Caco-2 (cell line): ENCODE results near the gene BEND5. TPM values are rescaled to one million over a fixed set of nuclear protein-coding genes. Genes with fewer than 3 reads are reported as not detected.

ENCODE experiments used
- BruUV-seq: library from RNA; stranded (reverse); fragments of 400-500 nt; replicated peaks from 2 replicates; lab custom pipeline; 2021; lab: Mats Ljungman, UMichigan
- CTCF ChIA-PET: fragments of 300-600 bp; sonication (Branson Sonifier 250); formaldehyde crosslinking; loops from one replicate; lab custom pipeline; 2022; ENCODE audit warnings: antibody characterized with exemption; lab: Charles Lee
- POLR2A ChIA-PET: fragments of 300-600 bp; sonication (Branson Sonifier 250); formaldehyde crosslinking; loops from one replicate; lab custom pipeline; 2022; ENCODE audit warnings: antibody characterized with exemption; lab: Charles Lee
- DNase-seq, 2 experiments: peaks; one replicate each; pipeline versions ENCODE4 v3.0.0 to v3.0.0-alpha.2; 2020 to 2022
- H3K27me3 ChIP-seq: replicated peaks from 2 replicates; pipeline ENCODE4 v1.6.0; 2011; ENCODE audit warnings: low read length; ENCODE audit not compliant: control insufficient read depth, insufficient read depth
- H3K36me3 ChIP-seq: 2 replicates; pipeline ENCODE4 v1.5.1; 2011; ENCODE audit warnings: low read length; ENCODE audit not compliant: control insufficient read depth, insufficient read depth
- H3K4me1 ChIP-seq: fragments of 250-450 bp; sonication (Bioruptor Pico); 2 replicates; pipeline ENCODE4 v1.5.1; 2020; ENCODE audit warnings: mild to moderate bottlenecking
- H3K4me3 ChIP-seq: 2 replicates; pipeline ENCODE4 v1.5.1; 2011; ENCODE audit warnings: low read depth, mild to moderate bottlenecking, control low read depth, low read length
- H3K9me3 ChIP-seq: fragments of 250-450 bp; sonication (Bioruptor Pico); 2 replicates; pipeline ENCODE4 v1.5.1; 2020; ENCODE audit warnings: mild to moderate bottlenecking, moderate library complexity
- H3K27ac Mint-ChIP-seq: one replicate; pipeline ENCODE4 v1.8.0; 2022; ENCODE audit warnings: mixed read lengths; ENCODE audit not compliant: unreplicated experiment
- H3K27me3 Mint-ChIP-seq: one replicate; pipeline ENCODE4 v1.8.0; 2022; ENCODE audit warnings: mixed read lengths; ENCODE audit not compliant: insufficient read depth, unreplicated experiment
- H3K36me3 Mint-ChIP-seq: one replicate; pipeline ENCODE4 v1.8.0; 2022; ENCODE audit warnings: mild to moderate bottlenecking, mixed read lengths; ENCODE audit not compliant: insufficient read depth, unreplicated experiment
- H3K4me1 Mint-ChIP-seq: one replicate; pipeline ENCODE4 v1.8.0; 2022; ENCODE audit warnings: low read depth, mixed read lengths; ENCODE audit not compliant: unreplicated experiment
- H3K4me3 Mint-ChIP-seq: one replicate; pipeline ENCODE4 v1.8.0; 2022; ENCODE audit warnings: mild to moderate bottlenecking, moderate library complexity, mixed read lengths; ENCODE audit not compliant: unreplicated experiment
- H3K9me3 Mint-ChIP-seq: one replicate; pipeline ENCODE4 v1.8.0; 2022; ENCODE audit warnings: mixed read lengths; ENCODE audit not compliant: unreplicated experiment
- CTCF ChIP-seq, 2 experiments: fragments of 200-600 bp in 1 of 2; IDR thresholded peaks; 1 replicate in 1 of 2; 2 replicates in 1 of 2; pipeline versions ENCODE4 v1.5.1 to v1.8.0; 2011 to 2022; ENCODE audit warnings: antibody characterized with exemption in 1 of 2, control low read depth in 1 of 2, inconsistent platforms in 1 of 2, low read depth in 1 of 2, low read length in 1 of 2, mild to moderate bottlenecking in 1 of 2, moderate library complexity in 1 of 2; ENCODE audit not compliant: insufficient read depth in 1 of 2, severe bottlenecking in 1 of 2, unreplicated experiment in 1 of 2
- intact Hi-C: fragments of 100-400 bp; cut with micrococcal nuclease; formaldehyde crosslinking; loops from one replicate; pipeline ENCODE4 v1.10.0; 2022; ENCODE audit not compliant: unreplicated experiment
- total RNA-seq: library from RNA; stranded (reverse); gene quantifications from 2 replicates; pipeline ENCODE4 v1.2.3, GENCODE V29; 2022

Gene BEND5
- total RNA-seq, 1 experiment from 2014 or later = 0.57 TPM

GRCh38 chr1:48756683-48757316 lies 19.9 kb downstream of the BEND5 start:
- H3K4me3 ChIP-seq = no peak overlapping the region
- H3K27me3 ChIP-seq = no peaks in the 10 kb centered on the region
- ChIA-PET CTCF (no interaction called here), POLR2A (no interaction called here)
- peaks cover 31% of the 10 kb centered on the region for H3K4me1 ChIP-seq
- BruUV-seq = no TSS peak
- H3K9me3 ChIP-seq = no peaks in the 10 kb centered on the region
- Mint-ChIP-seq H3K27me3 (no peaks in the 10 kb centered on the region), H3K27ac (no peak overlapping the region), H3K4me1 (peaks cover 18% of the 10 kb centered on the region), H3K36me3 (no peaks in the 10 kb centered on the region), H3K4me3 (no peak overlapping the region), H3K9me3 (peaks cover 11% of the 10 kb centered on the region)
- no peak for TF ChIP-seq CTCF (IDR thresholded peaks at IDR 0.05; ENCODE audit: insufficient read depth in 1 of 2, low read depth in 1 of 2, low read length in 1 of 2, severe bottlenecking in 1 of 2, unreplicated experiment in 1 of 2)
- intact Hi-C loops = no loop called here
- DNase-seq = no peak
- no peaks in the 10 kb centered on the region for H3K36me3 ChIP-seq

- Mint-ChIP-seq H3K4me3 (peak overlapping the region; percentile 10), H3K27me3 (no peaks in the 10 kb centered on the region), H3K9me3 (peaks cover 11% of the 10 kb centered on the region), H3K4me1 (peaks cover 18% of the 10 kb centered on the region), H3K36me3 (no peaks in the 10 kb centered on the region), H3K27ac (peak overlapping the region; percentile 10)
- TF ChIP-seq CTCF (IDR thresholded peaks at IDR 0.05; ENCODE audit: insufficient read depth in 1 of 2, low read depth in 1 of 2, low read length in 1 of 2, severe bottlenecking in 1 of 2, unreplicated experiment in 1 of 2) = no peak
- POLR2A ChIA-PET = no interaction called here
- Histone ChIP-seq H3K27me3 (no peaks in the 10 kb centered on the region), H3K36me3 (no peaks in the 10 kb centered on the region), H3K9me3 (no peaks in the 10 kb centered on the region), H3K4me1 (peaks cover 34% of the 10 kb centered on the region), H3K4me3 (no peak overlapping the region)
- peak; percentile 53 to 61 for DNase-seq
- intact Hi-C loops = loop anchor here (1.0 kb wide), 1 partner anchor 9 kb away; no protein-coding TSS in a partner anchor
- no TSS peak for BruUV-seq
- CTCF ChIA-PET = interaction anchor here (1.0 to 1.1 kb wide), 3 partner anchors 10 to 75 kb away, joined by 4 to 6 read pairs (median 5); no protein-coding TSS in a partner anchor
Measured at GRCh38 chr1:48753293-48753692, 23.4 kb downstream of the BEND5 start.

- CTCF ChIA-PET = no interaction called here
- POLR2A ChIA-PET = no interaction called here
- TF ChIP-seq CTCF (IDR thresholded peaks at IDR 0.05; ENCODE audit: insufficient read depth in 1 of 2, low read depth in 1 of 2, low read length in 1 of 2, severe bottlenecking in 1 of 2, unreplicated experiment in 1 of 2) = no peak
- no peak overlapping the region for H3K27ac Mint-ChIP-seq
- intact Hi-C loops = no loop called here
- Histone ChIP-seq H3K36me3 (no peaks in the 10 kb centered on the region), H3K27me3 (no peaks in the 10 kb centered on the region), H3K4me1 (peaks cover 34% of the 10 kb centered on the region), H3K9me3 (no peaks in the 10 kb centered on the region), H3K4me3 (no peak overlapping the region)
- no peaks in the 10 kb centered on the region for H3K27me3 Mint-ChIP-seq
- H3K9me3 Mint-ChIP-seq = no peaks in the 10 kb centered on the region
- DNase-seq = no peak
- peaks cover 7% of the 10 kb centered on the region for H3K4me1 Mint-ChIP-seq
- no peaks in the 10 kb centered on the region for H3K36me3 Mint-ChIP-seq
- H3K4me3 Mint-ChIP-seq = no peak overlapping the region
- no TSS peak for BruUV-seq
Measured at GRCh38 chr1:48750109-48750508, 26.6 kb downstream of the BEND5 start.
